Right ventricle myocardium superior (tissue), 1 donor: ENCODE results near the gene PEX13. TPM values are rescaled to one million over a fixed set of nuclear protein-coding genes. Genes with fewer than 3 reads are reported as not detected.
A peak's percentile ranks its signal among the peaks of the same experiment; 100 is the strongest.

Source experiments
- ATAC-seq: fragments of 200-7000 bp; cut with Tn5 transposase; one replicate; pipeline ENCODE4 v1.9.1; 2020; ENCODE audit warnings: mild to moderate bottlenecking; ENCODE audit not compliant: poor library complexity
- DNase-seq: peaks from one replicate; pipeline ENCODE4 v3.0.0-alpha.2; 2020
- intact Hi-C: fragments of 100-400 bp; cut with DNase I; formaldehyde crosslinking; loops from one replicate; pipeline ENCODE4 v1.11.2; 2022
- total RNA-seq: library from RNA; stranded (reverse); fragmentation: NEBNext Ultra II Directional; extraction: Animal tissue kit (Norgen Biotek cat#: 25700); gene quantifications from one replicate; pipeline ENCODE4 v1.2.1, GENCODE V29; 2021
- donor health status: DM: no; HTN: yes; CAD: no; lungs with severe emphysema.

Gene PEX13
- total RNA-seq, 1 donor from 2014 or later = 19.5 TPM

DNA sequence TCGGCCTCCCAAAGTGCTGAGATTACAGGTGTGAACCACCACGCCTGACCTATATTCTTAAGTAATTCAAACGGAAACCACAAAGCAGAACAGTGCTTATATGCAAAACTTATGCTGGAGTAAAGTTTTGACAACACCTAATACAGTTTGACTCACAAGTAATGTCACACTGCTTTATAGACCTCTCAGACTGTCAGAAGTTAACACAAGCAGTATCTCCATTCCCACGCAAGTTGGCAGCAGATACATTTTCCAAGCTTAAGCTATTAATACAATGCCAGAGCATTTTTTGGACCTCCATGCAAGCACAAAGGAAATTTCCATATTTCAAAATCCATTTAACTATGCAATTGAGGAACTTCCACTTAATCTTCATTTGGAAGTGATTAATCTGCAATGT lies 27.1 kb downstream of the PEX13 start:
- intact Hi-C loops = no loop called here
- DNase-seq (no peak), ATAC-seq (peak; percentile 88)

DNA sequence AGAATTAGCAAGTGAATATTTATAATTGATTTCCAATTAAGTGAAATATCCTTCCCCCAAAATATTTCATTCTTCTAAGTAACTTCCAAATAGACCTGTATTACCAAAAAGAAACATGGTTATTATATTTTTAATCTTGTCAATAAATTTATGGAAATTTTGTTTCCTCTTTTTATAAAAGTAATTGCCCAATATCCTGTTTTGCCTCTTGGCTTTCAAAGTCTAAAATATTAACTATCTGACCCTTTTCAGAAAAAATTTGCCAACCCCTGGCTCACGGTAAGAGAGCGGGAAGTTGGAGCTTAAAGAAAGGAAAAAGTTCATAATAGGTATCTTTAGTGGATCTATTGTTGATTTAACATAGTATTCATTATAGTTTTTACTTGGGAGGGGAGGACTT lies 27.7 kb downstream of the PEX13 start:
- intact Hi-C loops = no loop called here
- DNase-seq (no peak), ATAC-seq (no peak)

GRCh38 chr2:61045999-61046398 lies 28.5 kb downstream of the PEX13 start:
- intact Hi-C loops = no loop called here

DNA sequence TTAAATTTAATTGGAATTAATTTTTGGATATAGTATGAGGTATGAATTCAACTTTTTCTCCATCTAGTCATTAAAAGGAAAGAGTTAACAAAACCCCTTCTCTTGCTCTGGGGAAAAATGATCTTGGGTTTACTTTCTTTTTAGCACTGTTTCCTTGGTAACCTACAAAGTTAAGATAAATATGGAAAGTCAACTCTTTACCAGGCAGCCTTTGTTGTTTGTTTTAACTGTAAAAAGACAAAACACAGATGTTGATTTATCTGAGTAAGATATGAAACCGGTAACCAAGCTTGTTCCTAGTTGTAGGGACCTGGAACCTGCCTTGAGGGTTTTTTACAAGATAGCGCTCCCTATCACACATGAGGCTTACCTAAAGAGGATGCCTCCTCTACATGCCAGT lies 38.0 kb downstream of the PEX13 start:
- DNase-seq (no peak), ATAC-seq (no peak)
- intact Hi-C loops = no loop called here

More at GRCh38 chr2:61045999-61046398, 28.5 kb downstream of the PEX13 start:
- ATAC-seq (peak; percentile 23), DNase-seq (no peak)

GRCh38 chr2:61057562-61057961 lies 40.0 kb downstream of the PEX13 start:
- DNase-seq (no peak), ATAC-seq (no peak)
- intact Hi-C loops = no loop called here

DNA sequence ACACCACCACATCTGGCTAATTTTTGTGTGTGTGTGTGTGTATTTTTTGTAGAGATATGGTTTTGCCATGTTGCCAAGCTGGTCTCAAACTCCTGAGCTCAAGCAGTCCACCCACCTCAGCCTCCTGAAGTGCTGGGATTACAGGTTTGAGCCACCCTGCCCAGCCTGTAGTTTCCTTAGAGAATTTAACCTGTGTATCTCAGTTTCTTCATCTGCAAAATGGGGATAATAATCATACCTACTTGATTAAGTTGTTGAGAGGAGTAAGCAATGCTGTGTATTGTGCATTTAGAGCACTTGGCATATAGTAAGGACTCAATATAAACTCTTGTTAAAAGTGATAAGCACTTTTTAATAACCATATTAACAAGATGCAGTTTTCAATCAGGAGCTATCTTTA lies 41.9 kb downstream of the PEX13 start:
- DNase-seq = no peak
- no peak for ATAC-seq
- intact Hi-C loops = no loop called here

- ATAC-seq = peak; percentile 100
- DNase-seq = peak; percentile 91
- intact Hi-C loops = no loop called here
Observed at GRCh38 chr2:61065714-61066709, 48.5 kb downstream of the PEX13 start, which contains the start of gene SANBR. TSS of gene SANBR (plus strand) at chr2:61065871. CDS start at chr2:61070351, 4,480 bp downstream.

DNA sequence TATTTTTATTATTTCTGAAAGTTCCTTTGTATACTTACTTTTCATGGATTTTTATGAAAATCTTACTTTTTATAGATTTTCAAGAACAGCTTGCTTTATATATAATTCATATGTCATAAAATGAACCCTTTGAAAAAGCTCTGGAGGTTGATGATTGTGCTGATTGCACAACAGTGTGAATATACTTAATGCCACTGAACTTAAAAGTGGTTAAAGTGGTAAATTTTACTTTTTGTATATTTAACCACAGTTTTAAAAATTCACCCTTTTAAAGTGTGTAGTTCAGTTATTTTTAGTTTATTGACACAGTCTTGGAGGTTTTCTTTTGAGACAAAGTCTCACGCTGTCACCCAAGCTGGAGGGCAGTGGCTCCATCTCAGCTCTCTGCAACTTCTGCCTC lies 56.6 kb downstream of the PEX13 start:
- DNase-seq (no peak), ATAC-seq (no peak)
- intact Hi-C loops = no loop called here

DNA sequence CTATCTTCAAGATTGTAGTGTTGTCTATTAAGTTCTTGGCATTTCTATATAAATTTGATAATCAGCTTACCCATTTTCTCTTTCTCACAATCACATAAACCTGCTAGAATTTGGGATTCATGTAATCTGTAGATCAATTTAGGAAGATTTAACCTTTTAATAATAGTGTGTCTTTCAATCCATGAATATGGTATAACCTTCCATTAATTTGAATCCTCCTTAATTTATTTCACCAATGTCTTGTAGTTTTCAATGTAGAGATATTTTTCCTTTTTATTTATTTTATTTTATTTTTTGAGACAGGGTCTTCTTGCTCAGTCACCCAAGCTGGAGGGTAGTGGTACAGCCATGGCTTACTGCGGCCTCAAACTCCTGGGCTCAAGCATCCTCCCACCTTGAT lies 68.4 kb downstream of the PEX13 start:
- intact Hi-C loops = no loop called here
- no peak for DNase-seq
- no peak for ATAC-seq

- intact Hi-C loops = no loop called here
Observed at GRCh38 chr2:61089797-61090196, 72.3 kb downstream of the PEX13 start.

GRCh38 chr2:61090386-61090921 lies 72.9 kb downstream of the PEX13 start:
- ATAC-seq = no peak
- intact Hi-C loops = no loop called here
- no peak for DNase-seq

More at GRCh38 chr2:61089797-61090196, 72.3 kb downstream of the PEX13 start:
- ATAC-seq (no peak), DNase-seq (no peak)

- intact Hi-C loops = no loop called here
- ATAC-seq = no peak
- DNase-seq = no peak
Observed at GRCh38 chr2:61091485-61091884, 74.0 kb downstream of the PEX13 start.

GRCh38 chr2:61096438-61096837 lies 78.9 kb downstream of the PEX13 start:
- ATAC-seq (no peak), DNase-seq (no peak)
- intact Hi-C loops = no loop called here

- no peak for ATAC-seq
- DNase-seq = no peak
- intact Hi-C loops = no loop called here
Observed at GRCh38 chr2:61100801-61101200, 83.3 kb downstream of the PEX13 start.

Other genes starting within 250 kb of the PEX13 start
- 4.4 TPM for gene REL, start 136.1 kb upstream of the PEX13 start, total RNA-seq
- 5.0 TPM for gene PUS10, start 535 bp downstream of the PEX13 start, total RNA-seq
- gene SANBR, start 48.2 kb downstream of the PEX13 start, total RNA-seq = 6.2 TPM
- 30.7 TPM for gene C2orf74, start 144.5 kb downstream of the PEX13 start, total RNA-seq